B cell (primary cell): Measurements from ENCODE around the gene KDM6B. TPM values are rescaled to one million over a fixed set of nuclear protein-coding genes. Genes with fewer than 3 reads are reported as not detected.

Experiments
- ATAC-seq: fragments of 200-7000 bp; cut with Tn5 transposase; one replicate; pipeline ENCODE4 v1.10.0; 2021; ENCODE audit warnings: low read depth, mild to moderate bottlenecking, moderate number of reproducible peaks, moderate library complexity
- CTCF ChIA-PET: fragments of 350-600 bp; sonication (Branson Sonifier 250); formaldehyde crosslinking; loops from one replicate; lab custom pipeline; 2021; ENCODE audit warnings: antibody characterized with exemption, inconsistent platforms; lab: Charles Lee
- POLR2A ChIA-PET: fragments of 350-600 bp; sonication (Branson Sonifier 250); formaldehyde crosslinking; loops from one replicate; lab custom pipeline; 2021; ENCODE audit warnings: antibody characterized with exemption; lab: Charles Lee
- DNase-seq: peaks from one replicate; pipeline ENCODE4 v3.0.0; 2013
- H2AFZ ChIP-seq: 2 replicates; pipeline ENCODE4 v1.6.1; 2012; ENCODE audit warnings: mild to moderate bottlenecking, low read depth, low read length; ENCODE audit not compliant: insufficient read depth, poor library complexity, severe bottlenecking
- H3K27ac ChIP-seq, 2 donors: 1 replicate in 1 of 2; 2 replicates in 1 of 2; pipeline ENCODE4 v1.5.1; 2012 to 2013; ENCODE audit warnings: low read length in 2 of 2, mild to moderate bottlenecking in 2 of 2, moderate library complexity in 1 of 2
- H3K27me3 ChIP-seq, 4 experiments: fragments of 200-600 bp in 1 of 4; sonication (generic) in 1 of 4; replicated peaks in 1 of 4; 1 replicate in 2 of 4; 2 replicates in 2 of 4; pipeline versions ENCODE4 v1.6.1 to v1.7.0; 2013 to 2016; ENCODE audit warnings: low read length in 3 of 4, mild to moderate bottlenecking in 2 of 4, mixed read lengths in 1 of 4, moderate library complexity in 1 of 4; ENCODE audit not compliant: insufficient read depth in 4 of 4, control insufficient read depth in 3 of 4; ENCODE audit errors: control extremely low read depth in 1 of 4
- H3K36me3 ChIP-seq, 2 experiments: replicated peaks in 1 of 2; 1 replicate in 1 of 2; 2 replicates in 1 of 2; pipeline versions ENCODE4 v1.6.1 to v1.7.1; 2013; ENCODE audit warnings: low read length in 1 of 2; ENCODE audit not compliant: insufficient read depth in 2 of 2, control insufficient read depth in 1 of 2; ENCODE audit errors: control extremely low read depth in 1 of 2, extremely low read depth in 1 of 2
- H3K4me1 ChIP-seq, 2 donors: fragments of 200-600 bp in 1 of 2; sonication (generic) in 1 of 2; 1 replicate in 1 of 2; 2 replicates in 1 of 2; pipeline versions ENCODE4 v1.5.1 to v1.6.1; 2013 to 2017; ENCODE audit warnings: low read length in 2 of 2; ENCODE audit not compliant: control insufficient read depth in 2 of 2, insufficient read depth in 2 of 2
- H3K4me2 ChIP-seq: replicated peaks from 2 replicates; pipeline ENCODE3; 2012; ENCODE audit warnings: mild to moderate bottlenecking, low read depth, low read length; ENCODE audit not compliant: poor library complexity, severe bottlenecking
- H3K4me3 ChIP-seq, 5 experiments: fragments of 200-600 bp in 1 of 5; sonication (generic) in 1 of 5; 1 replicate in 3 of 5; 2 replicates in 2 of 5; pipeline versions ENCODE4 v1.5.1 to v1.7.0; 2011 to 2016; ENCODE audit warnings: low read length in 4 of 5, mild to moderate bottlenecking in 4 of 5, low read depth in 2 of 5, control low read depth in 1 of 5, moderate library complexity in 1 of 5; ENCODE audit not compliant: insufficient read depth in 1 of 5; ENCODE audit errors: control extremely low read depth in 1 of 5, extremely low read depth in 1 of 5
- H3K79me2 ChIP-seq: fragments of 200-600 bp; sonication (generic); one replicate; pipeline ENCODE4 v1.6.0; 2016; ENCODE audit warnings: low read length; ENCODE audit not compliant: control insufficient read depth, insufficient read depth
- H3K9ac ChIP-seq: fragments of 200-600 bp; sonication (generic); 2 replicates; pipeline ENCODE4 v1.6.1; 2017; ENCODE audit warnings: mild to moderate bottlenecking, low read length, moderate library complexity
- H3K9me3 ChIP-seq, 3 donors: one replicate each; pipeline versions ENCODE4 v1.6.1 to v1.7.1; 2013; ENCODE audit warnings: low read length in 2 of 3; ENCODE audit not compliant: control insufficient read depth in 2 of 3, insufficient read depth in 1 of 3; ENCODE audit errors: control extremely low read depth in 1 of 3
- H4K20me1 ChIP-seq: 2 replicates; pipeline ENCODE4 v1.6.0; 2012; ENCODE audit warnings: mild to moderate bottlenecking, low read length; ENCODE audit not compliant: insufficient read depth, control insufficient read depth, poor library complexity, severe bottlenecking
- H3K27ac Mint-ChIP-seq: one replicate; pipeline ENCODE4 v1.8.0; 2021; ENCODE audit warnings: mixed read lengths
- H3K27me3 Mint-ChIP-seq: one replicate; pipeline ENCODE4 v1.8.0; 2021; ENCODE audit warnings: mixed read lengths
- H3K4me1 Mint-ChIP-seq: one replicate; pipeline ENCODE4 v1.8.0; 2021; ENCODE audit warnings: mixed read lengths
- H3K4me3 Mint-ChIP-seq: one replicate; pipeline ENCODE4 v1.8.0; 2021; ENCODE audit warnings: mixed read lengths
- H3K9me3 Mint-ChIP-seq: one replicate; pipeline ENCODE4 v1.8.0; 2022; ENCODE audit warnings: mixed read lengths; ENCODE audit not compliant: insufficient read depth
- EZH2 ChIP-seq: IDR thresholded peaks from 2 replicates; pipeline ENCODE4 v1.6.1; 2012; ENCODE audit warnings: borderline replicate concordance, low read depth, mild to moderate bottlenecking, moderate library complexity, low read length; ENCODE audit not compliant: insufficient read depth, poor library complexity, severe bottlenecking
- WGBS: methylation state at CpG from one replicate; pipeline ENCODE4 v1.1.5; 2013; ENCODE audit warnings: missing lambda C conversion rate; ENCODE audit not compliant: insufficient coverage; 5-methylcytosine and 5-hydroxymethylcytosine counted together
- intact Hi-C: fragments of 100-400 bp; cut with micrococcal nuclease; formaldehyde crosslinking; loops from one replicate; pipeline ENCODE4 v1.10.0; 2022
- polyA plus RNA-seq: library from polyadenylated mRNA; depleted of rRNA; stranded (reverse); fragments of >200 nt; gene quantifications from 2 replicates; pipeline ENCODE4 v1.2.3, GENCODE V29; 2012
- total RNA-seq, 2 donors: library from RNA; stranded (reverse); fragments of 120-200 nt in 1 of 2; gene quantifications; 1 replicate in 1 of 2; 2 replicates in 1 of 2; pipeline versions ENCODE4 v1.2.3 to v1.2.4, GENCODE V29; 2013 to 2022
- TF ChIP-seq, protein P1 (sequence below): fragments of 200-600 bp; IDR thresholded peaks from one replicate; pipeline ENCODE4 v1.8.0; 2022; ENCODE audit warnings: antibody characterized with exemption, mild to moderate bottlenecking

The KDM6B gene
- total and polyA plus RNA-seq, 2 donors (not counting 1 experiment from before 2014, with no cell fraction given), result 18.6 to 110 TPM

DNA sequence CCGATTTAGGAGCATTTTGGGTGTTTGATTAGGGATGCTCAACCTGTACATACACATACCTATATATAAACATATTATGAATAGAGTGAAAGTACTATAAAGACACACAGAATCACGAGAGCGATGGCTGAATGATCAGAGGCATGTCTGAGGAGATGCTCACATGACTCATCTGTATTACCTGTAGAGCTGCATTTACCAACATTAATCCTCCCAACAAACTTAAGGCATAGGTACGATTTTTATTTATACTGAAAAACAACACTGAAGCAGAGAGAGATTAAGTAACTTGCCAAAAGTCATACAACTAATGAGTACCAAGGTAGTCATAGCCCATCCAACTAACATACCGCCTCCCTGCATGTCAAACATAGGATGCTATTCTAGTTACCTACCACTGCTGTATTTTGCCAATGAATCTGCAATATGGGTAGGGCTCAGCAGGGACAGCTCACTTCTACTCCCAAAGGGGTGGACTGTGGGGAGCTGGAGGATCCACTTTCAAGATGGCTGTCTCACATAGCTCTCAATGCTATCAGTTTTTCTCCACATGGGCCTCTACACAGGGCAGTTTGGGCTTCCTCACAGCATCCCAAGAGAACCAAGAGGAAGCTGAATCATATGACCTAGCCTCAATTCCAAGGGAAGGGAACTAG lies 31.1 kb downstream of the KDM6B start:
- no peak overlapping the region for H2AFZ ChIP-seq
- DNase-seq, result no peak
- H3K36me3 ChIP-seq, result peaks cover 1 to 4% of the 10 kb centered on the region in 2 experiments
- ChIA-PET POLR2A (interaction anchor here (0.7 kb wide), 1 partner anchor 346 kb away, joined by 3 read pairs; no protein-coding TSS in a partner anchor), CTCF (interaction anchor here (0.7 to 8.6 kb wide), 12 partner anchors 9 to 194 kb away, joined by 3 to 144 read pairs (median 6); partner anchors contain the start of gene RNF227)
- H3K4me3 ChIP-seq, result no peak overlapping the region
- Mint-ChIP-seq H3K4me3 (no peak overlapping the region), H3K4me1 (peaks cover 11% of the 10 kb centered on the region), H3K27ac (peak overlapping the region; percentile 5), H3K27me3 (no peaks in the 10 kb centered on the region), H3K9me3 (no peaks in the 10 kb centered on the region)
- no peaks in the 10 kb centered on the region for H4K20me1 ChIP-seq
- peaks cover 11% of the 10 kb centered on the region for H3K79me2 ChIP-seq
- no peak overlapping the region for H3K4me2 ChIP-seq
- H3K9me3 ChIP-seq, result no peaks in the 10 kb centered on the region
- WGBS, result 100% methylated on average over 1 of the region's 5 CpGs
- H3K27ac ChIP-seq, result no peak overlapping the region
- H3K9ac ChIP-seq, result no peak overlapping the region
- H3K27me3 ChIP-seq, result no peaks in the 10 kb centered on the region
- H3K4me1 ChIP-seq, result peaks cover 5 to 8% of the 10 kb centered on the region in 2 donors
- TF ChIP-seq, protein P1, sequence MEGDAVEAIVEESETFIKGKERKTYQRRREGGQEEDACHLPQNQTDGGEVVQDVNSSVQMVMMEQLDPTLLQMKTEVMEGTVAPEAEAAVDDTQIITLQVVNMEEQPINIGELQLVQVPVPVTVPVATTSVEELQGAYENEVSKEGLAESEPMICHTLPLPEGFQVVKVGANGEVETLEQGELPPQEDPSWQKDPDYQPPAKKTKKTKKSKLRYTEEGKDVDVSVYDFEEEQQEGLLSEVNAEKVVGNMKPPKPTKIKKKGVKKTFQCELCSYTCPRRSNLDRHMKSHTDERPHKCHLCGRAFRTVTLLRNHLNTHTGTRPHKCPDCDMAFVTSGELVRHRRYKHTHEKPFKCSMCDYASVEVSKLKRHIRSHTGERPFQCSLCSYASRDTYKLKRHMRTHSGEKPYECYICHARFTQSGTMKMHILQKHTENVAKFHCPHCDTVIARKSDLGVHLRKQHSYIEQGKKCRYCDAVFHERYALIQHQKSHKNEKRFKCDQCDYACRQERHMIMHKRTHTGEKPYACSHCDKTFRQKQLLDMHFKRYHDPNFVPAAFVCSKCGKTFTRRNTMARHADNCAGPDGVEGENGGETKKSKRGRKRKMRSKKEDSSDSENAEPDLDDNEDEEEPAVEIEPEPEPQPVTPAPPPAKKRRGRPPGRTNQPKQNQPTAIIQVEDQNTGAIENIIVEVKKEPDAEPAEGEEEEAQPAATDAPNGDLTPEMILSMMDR, result no peak
- TF ChIP-seq EZH2, result no peak
- intact Hi-C loops, result no loop called here
- no peak for ATAC-seq

DNA sequence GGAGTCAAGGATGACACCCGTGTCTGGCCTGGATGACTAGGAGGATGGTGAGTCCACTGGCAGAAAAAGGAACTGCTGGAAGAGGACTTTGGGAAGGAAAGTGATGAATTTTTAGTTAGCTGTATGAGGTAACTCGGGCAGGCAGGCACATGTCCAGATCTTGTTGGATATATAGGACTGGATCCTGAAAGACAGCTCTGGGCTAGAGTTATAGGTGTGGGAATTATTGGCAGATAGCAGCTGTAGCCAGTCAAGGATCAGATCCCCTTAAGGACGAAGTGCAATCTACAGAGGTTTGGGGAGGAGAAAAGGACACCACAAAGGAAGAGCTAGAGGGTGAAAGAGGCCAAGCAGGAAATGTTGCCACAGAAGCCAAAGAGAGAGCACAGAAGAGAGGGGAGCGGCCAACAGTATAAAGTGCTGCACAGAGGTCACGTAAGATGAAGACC lies 33.9 kb downstream of the KDM6B start:
- Histone ChIP-seq H2AFZ (no peak overlapping the region), H3K9me3 (no peaks in the 10 kb centered on the region), H3K4me1 (peaks cover 5% of the 10 kb centered on the region in 2 donors), H3K4me3 (no peak overlapping the region), H3K79me2 (peaks cover 11% of the 10 kb centered on the region), H3K36me3 (peaks cover 1 to 4% of the 10 kb centered on the region in 2 experiments), H3K4me2 (no peak overlapping the region), H3K27me3 (no peaks in the 10 kb centered on the region), H3K9ac (no peak overlapping the region), H4K20me1 (no peaks in the 10 kb centered on the region), H3K27ac (no peak overlapping the region)
- H3K27me3 Mint-ChIP-seq, result no peaks in the 10 kb centered on the region
- DNase-seq, result no peak
- TF ChIP-seq EZH2, result no peak
- TF ChIP-seq, protein P1, result no peak
- ATAC-seq, result no peak
- H3K9me3 Mint-ChIP-seq, result no peaks in the 10 kb centered on the region
- H3K4me3 Mint-ChIP-seq, result no peak overlapping the region
- 25% methylated on average over 4 of the region's 5 CpGs for WGBS
- H3K27ac Mint-ChIP-seq, result no peak overlapping the region
- ChIA-PET CTCF (interaction anchor here (0.8 to 2.2 kb wide), 4 partner anchors 9 to 122 kb away, joined by 3 to 11 read pairs (median 4); no protein-coding TSS in a partner anchor), POLR2A (interaction anchor here (0.6 kb wide), 1 partner anchor 12 kb away, joined by 8 read pairs; no protein-coding TSS in a partner anchor)
- H3K4me1 Mint-ChIP-seq, result peaks cover 8% of the 10 kb centered on the region
- intact Hi-C loops, result no loop called here
